ENCODE data around the gene EMILIN3. TPM values are rescaled to one million over a fixed set of nuclear protein-coding genes. Genes with fewer than 3 reads are reported as not detected.

EMILIN3 gene
- total and polyA plus RNA-seq, 2 of the 4 experiments (the other 2 are of a cell fraction) = under 0.01 to 0.07 TPM

DNA sequence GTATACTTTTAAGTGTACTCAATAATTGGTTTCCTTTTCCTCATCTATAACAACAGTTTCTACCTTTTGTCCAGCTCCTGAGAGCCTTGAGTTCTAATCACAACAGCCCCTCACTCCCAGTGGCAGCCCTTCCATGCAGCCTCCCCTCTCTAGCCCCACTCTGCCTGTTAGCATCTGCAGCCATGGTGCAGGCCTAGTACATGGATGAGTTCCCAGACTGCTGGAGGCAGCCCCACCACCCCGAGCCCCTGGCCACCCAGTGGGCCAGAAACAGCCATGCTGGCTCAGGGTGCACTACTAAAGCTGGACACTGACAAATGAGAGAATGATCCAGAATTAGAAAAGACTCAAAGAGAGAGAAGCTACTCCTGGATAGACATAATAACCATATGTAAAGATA is 35.7 kb downstream of the EMILIN3 start:
- dilution Hi-C loops (cut with HindIII; ENCODE audit: low sequenced_read_pairs, unreplicated experiment) = no loop called here
- TF ChIP-seq, protein P1, sequence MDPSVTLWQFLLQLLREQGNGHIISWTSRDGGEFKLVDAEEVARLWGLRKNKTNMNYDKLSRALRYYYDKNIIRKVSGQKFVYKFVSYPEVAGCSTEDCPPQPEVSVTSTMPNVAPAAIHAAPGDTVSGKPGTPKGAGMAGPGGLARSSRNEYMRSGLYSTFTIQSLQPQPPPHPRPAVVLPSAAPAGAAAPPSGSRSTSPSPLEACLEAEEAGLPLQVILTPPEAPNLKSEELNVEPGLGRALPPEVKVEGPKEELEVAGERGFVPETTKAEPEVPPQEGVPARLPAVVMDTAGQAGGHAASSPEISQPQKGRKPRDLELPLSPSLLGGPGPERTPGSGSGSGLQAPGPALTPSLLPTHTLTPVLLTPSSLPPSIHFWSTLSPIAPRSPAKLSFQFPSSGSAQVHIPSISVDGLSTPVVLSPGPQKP (IDR thresholded peaks at IDR 0.05; ENCODE audit: borderline replicate concordance, low read depth, low read length) = no peak
- no peak for TF ChIP-seq RAD21 (IDR thresholded peaks at IDR 0.05; ENCODE audit: low read length)
- TF ChIP-seq RFX5 (IDR thresholded peaks at IDR 0.05; ENCODE audit: low read depth, low read length) = no peak
- TF ChIP-seq FOS (IDR thresholded peaks at IDR 0.05; ENCODE audit: low read depth, low read length) = no peak
- TF ChIP-seq, protein P2, sequence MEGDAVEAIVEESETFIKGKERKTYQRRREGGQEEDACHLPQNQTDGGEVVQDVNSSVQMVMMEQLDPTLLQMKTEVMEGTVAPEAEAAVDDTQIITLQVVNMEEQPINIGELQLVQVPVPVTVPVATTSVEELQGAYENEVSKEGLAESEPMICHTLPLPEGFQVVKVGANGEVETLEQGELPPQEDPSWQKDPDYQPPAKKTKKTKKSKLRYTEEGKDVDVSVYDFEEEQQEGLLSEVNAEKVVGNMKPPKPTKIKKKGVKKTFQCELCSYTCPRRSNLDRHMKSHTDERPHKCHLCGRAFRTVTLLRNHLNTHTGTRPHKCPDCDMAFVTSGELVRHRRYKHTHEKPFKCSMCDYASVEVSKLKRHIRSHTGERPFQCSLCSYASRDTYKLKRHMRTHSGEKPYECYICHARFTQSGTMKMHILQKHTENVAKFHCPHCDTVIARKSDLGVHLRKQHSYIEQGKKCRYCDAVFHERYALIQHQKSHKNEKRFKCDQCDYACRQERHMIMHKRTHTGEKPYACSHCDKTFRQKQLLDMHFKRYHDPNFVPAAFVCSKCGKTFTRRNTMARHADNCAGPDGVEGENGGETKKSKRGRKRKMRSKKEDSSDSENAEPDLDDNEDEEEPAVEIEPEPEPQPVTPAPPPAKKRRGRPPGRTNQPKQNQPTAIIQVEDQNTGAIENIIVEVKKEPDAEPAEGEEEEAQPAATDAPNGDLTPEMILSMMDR (conservative IDR thresholded peaks at IDR 0.05; ENCODE audit: low read depth, low read length) = no peak
- no peak for TF ChIP-seq MAFK (IDR thresholded peaks at IDR 0.05; ENCODE audit: low read depth, low read length)
- no peak for TF ChIP-seq CEBPB (IDR thresholded peaks at IDR 0.05; ENCODE audit: low read depth, low read length)
- TF ChIP-seq BHLHE40 (IDR thresholded peaks at IDR 0.05; ENCODE audit: low read depth, low read length) = no peak
- TF ChIP-seq RCOR1 (IDR thresholded peaks at IDR 0.05; ENCODE audit: insufficient replicate concordance, low read length) = no peak
- TF ChIP-seq POLR2A (IDR thresholded peaks at IDR 0.05; ENCODE audit: low read depth, low read length) = no peak
- TF ChIP-seq, protein P3, sequence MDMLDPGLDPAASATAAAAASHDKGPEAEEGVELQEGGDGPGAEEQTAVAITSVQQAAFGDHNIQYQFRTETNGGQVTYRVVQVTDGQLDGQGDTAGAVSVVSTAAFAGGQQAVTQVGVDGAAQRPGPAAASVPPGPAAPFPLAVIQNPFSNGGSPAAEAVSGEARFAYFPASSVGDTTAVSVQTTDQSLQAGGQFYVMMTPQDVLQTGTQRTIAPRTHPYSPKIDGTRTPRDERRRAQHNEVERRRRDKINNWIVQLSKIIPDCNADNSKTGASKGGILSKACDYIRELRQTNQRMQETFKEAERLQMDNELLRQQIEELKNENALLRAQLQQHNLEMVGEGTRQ (IDR thresholded peaks at IDR 0.05; ENCODE audit: low read depth, low read length) = no peak
- no peak for TF ChIP-seq MXI1 (IDR thresholded peaks at IDR 0.05; ENCODE audit: borderline replicate concordance, low read depth, low read length)
- TF ChIP-seq SMC3 (IDR thresholded peaks at IDR 0.05; ENCODE audit: low read depth, low read length) = no peak
- no peak for TF ChIP-seq CHD1 (IDR thresholded peaks at IDR 0.05; ENCODE audit: low read depth, low read length)
- TF ChIP-seq MAZ (IDR thresholded peaks at IDR 0.05; ENCODE audit: borderline replicate concordance, low read depth, low read length) = no peak
- no peak for TF ChIP-seq NFE2L2 (IDR thresholded peaks at IDR 0.05; ENCODE audit: low read depth, low read length)
- ATAC-seq (ENCODE audit: low read depth) = no peak
- H2BK120ac ChIP-seq (ENCODE audit: low read depth, low read length) = peak overlapping the region; percentile 99
- POLR2A ChIA-PET (ENCODE audit: unreplicated experiment) = interaction anchor here (0.6 to 0.7 kb wide), 2 partner anchors 12 to 358 kb away, joined by 3 to 6 read pairs; no protein-coding TSS in a partner anchor
- peak overlapping the region; percentile 88 for H2AK5ac ChIP-seq (ENCODE audit: low read depth, low read length)
- CTCF ChIA-PET = no interaction called here
- no peak overlapping the region for H3K27ac ChIP-seq (ENCODE audit: insufficient read depth, low read length)
- H3K27me3 ChIP-seq (ENCODE audit: control insufficient read depth, insufficient read depth, low read length) = no peaks in the 10 kb centered on the region
- peak overlapping the region; percentile 86 to 98; a peak in 3 of 4 replicates for H4K8ac ChIP-seq (ENCODE audit: low read depth in 2 of 2, low read length in 2 of 2)
- H3K9me3 ChIP-seq (ENCODE audit: control insufficient read depth, insufficient read depth, low read length) = no peaks in the 10 kb centered on the region
- no peak overlapping the region for H3K56ac ChIP-seq (ENCODE audit: extremely low read depth, insufficient read depth, low read length)
- peak overlapping the region; percentile 93 for H2BK5ac ChIP-seq (ENCODE audit: low read depth, low read length, poor library complexity, severe bottlenecking)
- no peak overlapping the region for H3K4me2 ChIP-seq (ENCODE audit: low read depth, low read length)
- peaks cover 14% of the 10 kb centered on the region for H3K9me1 ChIP-seq (ENCODE audit: insufficient read depth, low read length)
- peak overlapping the region; percentile 95; the same call in 2 of the 3 replicates for H2BK15ac ChIP-seq (ENCODE audit: low read depth, low read length)
- no TSS peak for BruUV-seq (replicated peaks)
- H2AK9ac ChIP-seq (replicated peaks; ENCODE audit: low read depth, low read length, poor library complexity) = no peak overlapping the region
- H4K20me1 ChIP-seq (ENCODE audit: insufficient read depth, low read length) = no peaks in the 10 kb centered on the region
- H2BK20ac ChIP-seq (ENCODE audit: low read depth, low read length) = peak overlapping the region; percentile 97
- H3K4me1 ChIP-seq (ENCODE audit: control insufficient read depth, insufficient read depth, low read length) = peaks cover 30% of the 10 kb centered on the region
- peak overlapping the region; percentile 12 for H2AFZ ChIP-seq (replicated peaks; ENCODE audit: low read length, poor library complexity)
- in situ Hi-C loops (cut with MboI; ENCODE audit: low sequenced_read_pairs) = loop anchor here (5.0 kb wide), 1 partner anchor 99 kb away; no protein-coding TSS in a partner anchor
- intact Hi-C loops (cut with micrococcal nuclease) = no loop called here
- no peak overlapping the region for H3K4me3 ChIP-seq (ENCODE audit: insufficient read depth, low read depth, low read length)
- WGBS, 2 experiments (ENCODE audit: extremely low coverage in 2 of 2, insufficient read length in 1 of 2) = no CpG with 5 or more reads among the region's 1 CpG
- H3K18ac ChIP-seq (ENCODE audit: low read depth, low read length) = peak overlapping the region; percentile 85; the same call in 1 of the 2 replicates
- no peak for DNase-seq
- H3K9ac ChIP-seq (ENCODE audit: low read depth, low read length) = no peak overlapping the region
- 0 out of 2 replicates have a peak overlapping the region, but pooled peaks have one; percentile 33 for H3K14ac ChIP-seq (replicated peaks; ENCODE audit: low read depth, low read length)
- H3K4ac ChIP-seq (ENCODE audit: low read depth, low read length) = peak overlapping the region; percentile 99
- peak overlapping the region; percentile 97; the same call in 1 of the 2 replicates for H4K91ac ChIP-seq (ENCODE audit: insufficient read depth, low read depth, low read length)
- H3K79me1 ChIP-seq (ENCODE audit: low read depth in 1 of 2, low read length in 2 of 2) = peaks cover 0 to 12% of the 10 kb centered on the region in 2 experiments; a peak in 1 of 4 replicates
- H4K5ac ChIP-seq (ENCODE audit: low read depth, low read length) = no peak overlapping the region; the same call in 1 of the 2 replicates
- no peak overlapping the region for H3K23ac ChIP-seq (ENCODE audit: low read depth, low read length)
- H3K36me3 ChIP-seq (ENCODE audit: control insufficient read depth, insufficient read depth, low read length) = no peaks in the 10 kb centered on the region

Measured in IMR-90 (cell line).